Psoas muscle (tissue), 8 donors: ENCODE measurements around the gene EPHB6. TPM values are rescaled to one million over a fixed set of nuclear protein-coding genes. Genes with fewer than 3 reads are reported as not detected.

ENCODE experiments used
- ATAC-seq, 4 donors: fragments of 200-7000 bp; cut with Tn5 transposase; one replicate each; pipeline ENCODE4 v1.9.1; 2020; ENCODE audit warnings: moderate library complexity in 3 of 4, mild to moderate bottlenecking in 2 of 4
- DNase-seq, 2 donors: peaks; one replicate each; pipeline ENCODE4 v3.0.0-alpha.2; 2020
- H3K27ac ChIP-seq: fragments of 200-600 bp; one replicate; pipeline ENCODE4 v1.8.0; 2022
- H3K27me3 ChIP-seq, 3 donors: fragments of 200-600 bp in 1 of 3; one replicate each; pipeline versions ENCODE4 v1.6.1 to v1.8.0; 2013 to 2022; ENCODE audit warnings: low read length in 2 of 3, mild to moderate bottlenecking in 2 of 3, moderate library complexity in 1 of 3; ENCODE audit not compliant: insufficient read depth in 3 of 3
- H3K36me3 ChIP-seq, 2 donors: fragments of 200-600 bp in 1 of 2; one replicate each; pipeline versions ENCODE4 v1.6.1 to v1.8.0; 2013 to 2022; ENCODE audit warnings: low read depth in 1 of 2, mild to moderate bottlenecking in 1 of 2, moderate library complexity in 1 of 2; ENCODE audit not compliant: insufficient read depth in 1 of 2
- H3K4me1 ChIP-seq: fragments of 200-600 bp; one replicate; pipeline ENCODE4 v1.8.0; 2022
- H3K4me3 ChIP-seq: fragments of 200-600 bp; one replicate; pipeline ENCODE4 v1.8.0; 2022; ENCODE audit warnings: mild to moderate bottlenecking
- H3K9me3 ChIP-seq: fragments of 200-600 bp; one replicate; pipeline ENCODE4 v1.8.0; 2022
- WGBS, 3 donors: extraction: QIAGEN DNeasy Blood & Tissue Kit; methylation state at CpG; one replicate each; pipeline versions ENCODE4 v1.1.6 to v1.1.7; 2013; 5-methylcytosine and 5-hydroxymethylcytosine counted together
- intact Hi-C, 2 donors: fragments of 100-400 bp; cut with DNase I; formaldehyde crosslinking; loops; one replicate each; pipeline versions ENCODE4 v1.11.0 to v1.14.2; 2022
- polyA plus RNA-seq, 3 donors: library from polyadenylated mRNA; stranded (reverse); fragments of 200-250 nt; gene quantifications; one replicate each; pipeline ENCODE4 v1.2.3, GENCODE V29; 2013
- total RNA-seq, 4 donors: library from RNA; stranded (reverse); fragmentation: NEBNext Ultra II Directional in 2 of 4; extraction: Animal tissue kit (Norgen Biotek cat#: 25700) in 2 of 4; gene quantifications; one replicate each; pipeline versions ENCODE4 v1.2.1 to v1.2.4, GENCODE V29; 2021 to 2023
- TF ChIP-seq, protein P1 (sequence below): fragments of 200-600 bp; IDR thresholded peaks from one replicate; pipeline ENCODE4 v1.8.0; 2022; ENCODE audit warnings: antibody characterized with exemption
- donor health status: healthy with polysubstance abuse.
- donor health status: DM: no; HTN: no; CAD: no; lungs with moderate emphysema.
- donor health status: Bipolar disorder and iron deficiency.
- donor health status: healthy.
- donor health status: DM: yes; HTN: yes; CAD: no.
- donor health status: DM: no; HTN: no; CAD: no.
- donor health status: DM: no; HTN: no; CAD: no.
- donor health status: DM: yes; HTN: yes; CAD: no.

EPHB6 gene
- total and polyA plus RNA-seq, 7 donors, result 0.57 to 5.7 (median 2.9) TPM

GRCh38 chr7:142863891-142864685, 9.2 kb downstream of the EPHB6 start:
- H3K9me3 ChIP-seq, result no peaks in the 10 kb centered on the region
- TF ChIP-seq, protein P1, sequence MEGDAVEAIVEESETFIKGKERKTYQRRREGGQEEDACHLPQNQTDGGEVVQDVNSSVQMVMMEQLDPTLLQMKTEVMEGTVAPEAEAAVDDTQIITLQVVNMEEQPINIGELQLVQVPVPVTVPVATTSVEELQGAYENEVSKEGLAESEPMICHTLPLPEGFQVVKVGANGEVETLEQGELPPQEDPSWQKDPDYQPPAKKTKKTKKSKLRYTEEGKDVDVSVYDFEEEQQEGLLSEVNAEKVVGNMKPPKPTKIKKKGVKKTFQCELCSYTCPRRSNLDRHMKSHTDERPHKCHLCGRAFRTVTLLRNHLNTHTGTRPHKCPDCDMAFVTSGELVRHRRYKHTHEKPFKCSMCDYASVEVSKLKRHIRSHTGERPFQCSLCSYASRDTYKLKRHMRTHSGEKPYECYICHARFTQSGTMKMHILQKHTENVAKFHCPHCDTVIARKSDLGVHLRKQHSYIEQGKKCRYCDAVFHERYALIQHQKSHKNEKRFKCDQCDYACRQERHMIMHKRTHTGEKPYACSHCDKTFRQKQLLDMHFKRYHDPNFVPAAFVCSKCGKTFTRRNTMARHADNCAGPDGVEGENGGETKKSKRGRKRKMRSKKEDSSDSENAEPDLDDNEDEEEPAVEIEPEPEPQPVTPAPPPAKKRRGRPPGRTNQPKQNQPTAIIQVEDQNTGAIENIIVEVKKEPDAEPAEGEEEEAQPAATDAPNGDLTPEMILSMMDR, result no peak
- 87 to 88% (median 87%) methylated on average over 36 to 37 of the region's 37 CpGs for WGBS, 3 donors
- DNase-seq (peak in 1 of 2 donors; percentile 42), ATAC-seq (no peak)
- H3K36me3 ChIP-seq, result no peaks in the 10 kb centered on the region
- no peaks in the 10 kb centered on the region for H3K27me3 ChIP-seq
- no peaks in the 10 kb centered on the region for H3K4me1 ChIP-seq
- intact Hi-C loops, result no loop called here
- H3K4me3 ChIP-seq, result no peak overlapping the region
- H3K27ac ChIP-seq, result no peak overlapping the region

- no peak overlapping the region for H3K4me3 ChIP-seq
Observed at GRCh38 chr7:142864980-142865747, 10.3 kb downstream of the EPHB6 start.

DNA sequence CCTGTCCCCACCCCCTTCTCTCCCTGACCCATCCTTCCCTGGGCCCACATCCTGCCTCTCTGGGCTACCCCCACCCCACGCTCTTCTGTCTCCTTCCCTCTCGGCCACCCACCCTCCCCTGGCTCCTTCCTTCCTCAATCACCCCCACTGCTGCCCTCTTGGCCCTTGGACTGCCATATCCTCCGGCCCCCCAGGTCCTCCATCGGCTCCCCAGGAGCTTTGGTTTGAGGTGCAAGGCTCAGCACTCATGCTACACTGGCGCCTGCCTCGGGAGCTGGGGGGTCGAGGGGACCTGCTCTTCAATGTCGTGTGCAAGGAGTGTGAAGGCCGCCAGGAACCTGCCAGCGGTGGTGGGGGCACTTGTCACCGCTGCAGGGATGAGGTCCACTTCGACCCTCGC, 10.9 kb downstream of the EPHB6 start:
- Histone ChIP-seq H3K9me3 (no peaks in the 10 kb centered on the region), H3K27ac (no peak overlapping the region), H3K4me1 (no peaks in the 10 kb centered on the region), H3K4me3 (no peak overlapping the region), H3K36me3 (no peaks in the 10 kb centered on the region), H3K27me3 (no peaks in the 10 kb centered on the region)
- TF ChIP-seq, protein P1, result no peak
- intact Hi-C loops, result no loop called here
- no peak for ATAC-seq
- 63 to 69% (median 68%) methylated on average over 13 of the region's 13 CpGs for WGBS, 3 donors
- DNase-seq, result peak in 1 of 2 donors; percentile 44

More at GRCh38 chr7:142864980-142865747, 10.3 kb downstream of the EPHB6 start:
- ATAC-seq, result no peak
- Histone ChIP-seq H3K27ac (no peak overlapping the region), H3K36me3 (no peaks in the 10 kb centered on the region), H3K27me3 (no peaks in the 10 kb centered on the region), H3K4me1 (no peaks in the 10 kb centered on the region), H3K9me3 (no peaks in the 10 kb centered on the region)
- DNase-seq, result peak in 1 of 2 donors; percentile 39
- TF ChIP-seq, protein P1, result no peak
- WGBS, 3 donors, result 74 to 87% (median 86%) methylated on average over 13 to 14 of the region's 14 CpGs
- intact Hi-C loops, result no loop called here

GRCh38 chr7:142866361-142867096, 11.7 kb downstream of the EPHB6 start:
- TF ChIP-seq, protein P1, result peak; percentile 41
- no peaks in the 10 kb centered on the region for H3K36me3 ChIP-seq
- no peaks in the 10 kb centered on the region for H3K9me3 ChIP-seq
- DNase-seq, result peak in 1 of 2 donors; percentile 43
- intact Hi-C loops, result no loop called here
- H3K27me3 ChIP-seq, result no peaks in the 10 kb centered on the region
- peak; percentile 40 to 81 (median 68) for ATAC-seq
- no peaks in the 10 kb centered on the region for H3K4me1 ChIP-seq
- no peak overlapping the region for H3K27ac ChIP-seq
- 74 to 77% (median 77%) methylated on average over 18 of the region's 18 CpGs for WGBS, 3 donors
- H3K4me3 ChIP-seq, result no peak overlapping the region
